GM19351 (cell line): Measurements from ENCODE around the gene GPR55.
"Not testable (repeated sequence)": the region's sequence is repeated elsewhere in the genome, so short reads cannot be mapped to it uniquely, and the experiment has no call there.

Experiments used
- ATAC-seq: cut with Tn5 transposase; IDR thresholded peaks from one replicate; pipeline ENCODE4 v1.9.1; 2021; ENCODE audit warnings: mild to moderate bottlenecking, moderate library complexity; ENCODE audit not compliant: unreplicated experiment

The GPR55 gene

GRCh38 chr2:230951396-230951795 lies 26.4 kb upstream of the GPR55 start:
- ATAC-seq, result no peak

DNA sequence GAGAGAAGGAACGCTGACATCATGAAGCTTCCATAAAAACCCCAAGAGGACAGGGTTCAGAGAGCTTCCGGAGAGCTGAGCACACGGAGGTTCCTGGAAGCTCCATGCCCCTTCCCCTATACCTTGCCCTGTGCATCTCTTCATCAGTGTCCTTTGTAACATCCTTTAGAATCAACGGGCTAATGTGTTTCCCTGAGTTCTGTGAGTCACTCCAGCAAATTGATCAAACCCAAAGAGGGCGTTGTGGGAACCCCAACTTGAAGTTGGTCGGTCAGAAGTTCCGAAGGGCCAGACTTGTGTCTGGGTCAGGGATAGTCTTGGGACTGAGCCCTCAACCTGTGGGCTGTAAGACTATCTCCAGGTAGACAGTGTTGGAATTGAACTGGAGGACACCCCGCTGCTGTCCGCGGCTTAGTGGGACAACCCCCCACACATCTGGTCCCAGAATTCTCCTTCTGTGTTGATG lies 25.9 kb upstream of the GPR55 start:
- ATAC-seq, result no peak

GRCh38 chr2:230949966-230950873 lies 25.2 kb upstream of the GPR55 start:
- peak; percentile 75 for ATAC-seq

DNA sequence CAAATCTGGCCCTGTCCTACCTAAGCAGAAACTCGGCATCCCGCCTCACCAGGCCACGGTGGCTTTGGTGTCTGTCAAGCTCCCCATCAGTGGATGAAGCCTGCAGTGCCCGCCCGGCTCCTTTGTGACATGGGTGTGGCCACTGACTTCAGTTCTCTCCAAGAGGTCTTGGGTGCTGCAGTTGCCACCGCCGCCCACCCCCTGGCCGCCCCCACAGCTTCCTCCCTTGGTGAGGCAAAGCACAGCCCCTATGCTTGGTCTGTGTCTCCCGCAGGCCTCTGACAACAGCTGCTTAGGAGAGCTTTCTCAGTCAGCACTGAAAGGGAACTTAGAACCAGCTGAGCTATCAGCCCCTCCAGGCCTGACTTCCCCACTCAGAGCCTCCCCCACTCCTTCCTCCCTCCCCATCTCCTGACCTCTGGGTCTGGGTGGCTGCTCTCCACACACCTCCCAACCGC lies 22.9 kb upstream of the GPR55 start:
- ATAC-seq, result peak; percentile 29

DNA sequence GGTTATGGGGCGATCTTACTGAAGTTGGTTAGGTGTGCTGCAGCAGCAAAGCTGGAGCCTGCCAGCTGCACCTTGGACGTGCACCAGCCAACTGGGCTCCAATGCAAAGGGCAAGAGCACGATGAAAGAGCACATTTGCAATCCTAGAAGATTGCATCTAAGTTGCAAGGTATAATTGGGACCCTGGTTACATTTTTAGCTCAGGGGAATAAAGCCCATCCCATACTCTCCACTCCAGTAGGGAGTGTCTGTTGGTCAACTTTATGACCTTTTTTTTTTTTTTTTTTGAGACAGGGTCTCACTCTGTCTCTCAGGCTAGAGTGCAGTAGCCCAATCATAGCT lies 22.2 kb upstream of the GPR55 start:
- no peak for ATAC-seq

DNA sequence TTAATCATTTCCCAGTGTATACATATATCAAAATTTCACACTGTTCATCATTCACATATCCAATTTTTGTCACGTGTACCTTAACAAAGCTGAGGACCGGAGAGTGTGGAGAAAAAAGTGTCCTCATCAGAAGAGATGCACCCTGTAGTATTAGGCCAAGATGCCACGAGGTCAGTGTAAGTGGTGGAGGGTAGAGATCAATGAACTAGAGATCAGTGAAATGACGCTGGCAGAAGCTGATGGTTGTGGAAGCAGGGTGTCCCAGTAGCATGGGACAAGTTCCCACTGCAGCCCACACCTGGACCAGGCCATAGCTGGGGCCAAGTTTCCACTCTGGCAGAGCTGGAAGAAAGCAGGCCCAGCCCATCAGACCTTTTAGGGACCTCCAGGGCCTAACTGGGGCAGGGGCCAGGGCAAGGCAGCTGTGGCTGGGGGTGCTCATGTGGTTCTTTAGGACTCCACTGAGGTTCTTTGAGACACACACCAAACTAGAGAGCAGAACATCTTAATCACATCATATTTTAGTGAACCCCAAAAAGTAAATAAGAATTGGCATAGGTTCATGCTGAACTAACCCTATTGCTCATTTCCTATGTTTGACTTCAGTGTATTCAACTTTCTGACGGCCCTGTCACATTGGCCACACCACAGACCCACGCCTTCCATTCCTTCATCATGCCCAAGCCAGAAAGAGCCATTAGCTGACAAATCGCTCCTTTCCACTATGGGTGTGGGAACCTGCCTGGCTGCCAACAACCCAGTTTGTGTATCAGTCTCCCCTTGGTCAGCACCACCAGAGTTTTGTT lies 21.6 kb upstream of the GPR55 start:
- no peak for ATAC-seq

GRCh38 chr2:230944757-230945372 lies 19.8 kb upstream of the GPR55 start:
- no peak for ATAC-seq

DNA sequence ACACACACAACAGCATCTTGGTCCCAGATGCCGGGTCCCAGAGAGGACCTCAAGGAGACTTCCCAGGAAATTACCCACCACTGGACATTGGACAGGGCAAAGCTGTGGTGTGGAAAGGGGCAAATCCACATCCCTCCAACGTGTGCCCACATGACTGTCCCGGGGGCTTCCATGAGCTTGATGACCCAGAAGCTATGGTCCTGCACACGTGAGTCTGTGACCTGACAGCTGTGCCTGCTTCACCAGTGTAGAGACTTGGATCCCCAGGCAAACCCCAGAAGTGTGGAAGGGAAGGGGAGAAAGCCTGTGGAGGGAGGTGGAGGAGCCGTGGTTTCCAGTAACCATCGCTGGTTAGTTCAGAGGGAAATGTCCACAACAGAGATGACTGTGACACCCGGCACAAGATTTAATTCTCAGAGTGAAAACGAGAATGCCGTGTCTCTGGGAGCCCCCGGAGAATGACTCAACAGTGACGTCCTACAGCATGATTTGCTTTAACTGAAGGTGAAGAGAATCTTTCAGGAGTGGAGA lies 19.1 kb upstream of the GPR55 start:
- peak; percentile 52 for ATAC-seq

DNA sequence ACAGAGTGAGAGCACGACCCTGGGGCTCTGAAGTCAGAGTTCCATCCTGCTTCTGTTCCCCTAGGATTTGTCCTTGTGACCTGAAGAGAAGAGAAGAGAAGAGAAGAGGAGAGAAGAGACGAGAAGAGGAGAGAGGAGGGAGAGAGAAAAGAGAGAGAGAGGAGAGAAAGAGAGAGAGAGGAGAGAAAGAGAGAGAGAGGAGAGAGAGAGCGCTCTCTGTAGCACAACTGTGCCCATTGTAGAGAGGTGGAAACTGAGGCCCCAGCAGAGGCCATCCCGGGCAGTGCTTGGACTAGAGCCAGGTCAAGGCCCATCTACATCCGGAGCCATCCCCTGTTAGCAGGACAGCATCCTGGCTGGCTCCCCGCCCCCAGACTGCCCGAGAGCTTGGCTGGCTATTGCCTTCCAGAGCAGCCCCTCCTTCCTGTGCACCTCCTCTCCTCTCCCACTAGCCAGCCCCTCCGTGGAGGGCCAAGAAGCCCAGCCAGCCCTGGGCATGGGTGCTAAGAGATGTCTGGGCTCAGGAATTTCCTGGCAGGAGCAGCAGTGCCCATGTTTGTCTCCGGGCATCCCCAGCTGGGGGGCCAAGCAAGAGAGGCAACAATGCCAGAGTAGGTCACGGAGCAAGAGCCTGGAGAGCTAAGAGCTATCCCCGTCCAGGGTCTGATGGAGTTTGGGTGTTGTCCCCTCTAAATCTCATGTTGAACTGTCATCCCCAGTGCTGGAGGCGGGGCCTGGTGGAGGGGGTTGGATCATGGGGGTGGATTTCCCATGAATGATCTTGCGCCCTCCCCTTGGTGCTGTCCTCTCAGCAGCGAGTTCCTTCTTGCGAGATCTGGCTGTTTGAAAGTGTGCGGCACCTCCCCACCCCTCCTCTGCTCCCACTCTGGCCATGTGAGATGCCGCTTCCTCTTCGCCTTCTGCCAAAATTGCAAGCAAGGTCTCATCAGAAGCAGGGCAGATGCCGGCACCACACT lies 18.2 kb upstream of the GPR55 start:
- peak; percentile 71 for ATAC-seq

- ATAC-seq, result no peak
Measured at GRCh38 chr2:230942371-230942770, 17.3 kb upstream of the GPR55 start.

GRCh38 chr2:230941202-230942180 lies 16.4 kb upstream of the GPR55 start:
- ATAC-seq, result no peak

DNA sequence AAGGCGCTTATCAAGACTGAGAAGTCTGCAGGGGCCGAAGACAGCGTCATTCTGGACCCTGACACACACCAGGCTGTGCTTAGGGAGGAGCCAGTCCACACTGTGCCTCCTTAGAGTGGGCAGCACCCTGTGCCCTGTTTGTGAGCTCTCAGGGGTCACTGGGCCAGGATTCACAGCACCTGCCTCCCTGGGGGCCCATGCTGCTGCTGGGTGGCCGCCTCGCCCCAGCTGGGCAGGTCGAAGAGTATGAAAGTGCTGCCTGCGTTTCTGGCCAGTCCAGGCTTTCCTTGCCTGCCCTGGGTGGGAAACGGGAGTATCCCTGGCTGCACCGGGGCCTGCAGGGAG lies 15.4 kb upstream of the GPR55 start:
- ATAC-seq, result no peak

- no peak for ATAC-seq
Measured at GRCh38 chr2:230939691-230940470, 14.8 kb upstream of the GPR55 start.

GRCh38 chr2:230939066-230939591 lies 14.1 kb upstream of the GPR55 start:
- ATAC-seq, result no peak

DNA sequence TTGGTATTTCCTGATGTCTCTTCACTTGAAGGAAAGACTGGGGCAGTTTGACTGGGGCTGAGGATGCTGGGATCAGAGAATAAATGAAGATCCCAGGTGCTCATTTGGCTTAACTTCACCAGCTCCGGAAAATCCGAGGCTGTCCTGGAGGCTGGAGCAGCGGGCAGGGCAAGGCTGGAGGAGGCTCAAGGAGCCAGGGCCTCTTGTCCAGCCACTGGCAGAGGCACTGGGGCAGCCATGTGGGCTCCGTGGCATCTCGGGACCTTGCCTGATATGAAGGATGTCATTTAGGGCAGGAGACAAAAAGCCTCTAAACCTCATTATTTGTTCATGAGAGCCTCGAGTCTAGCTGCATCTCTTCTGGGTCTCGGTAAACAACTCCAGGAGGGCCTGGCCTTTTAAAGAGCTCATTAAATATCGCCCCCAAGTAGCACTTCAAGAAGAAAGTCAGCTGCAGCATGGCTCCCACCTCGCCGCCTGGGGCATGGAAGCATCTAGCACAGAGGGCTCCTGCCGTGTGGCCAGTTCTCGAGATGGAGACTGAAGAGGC lies 13.5 kb upstream of the GPR55 start:
- no peak for ATAC-seq

DNA sequence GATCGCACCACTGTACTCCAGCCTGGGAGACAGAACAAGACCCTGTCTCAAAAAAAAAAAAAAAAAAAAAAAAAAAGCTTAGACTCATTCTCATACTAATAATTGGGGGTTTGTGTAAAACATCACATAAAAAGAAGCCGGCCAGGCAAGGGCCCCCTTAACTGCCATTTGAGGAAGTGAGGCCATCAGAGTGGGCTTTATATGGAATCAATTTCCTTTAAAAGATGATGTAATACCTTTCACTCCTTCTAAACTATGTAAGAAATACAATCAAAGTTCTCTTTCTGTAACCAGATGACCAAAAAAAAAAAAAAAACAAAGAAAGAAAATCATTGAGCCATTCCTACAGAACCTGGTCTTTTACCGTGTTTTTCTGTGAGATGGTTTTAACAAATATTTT lies 13.1 kb upstream of the GPR55 start:
- no peak for ATAC-seq

- no peak for ATAC-seq
Measured at GRCh38 chr2:230937362-230937761, 12.3 kb upstream of the GPR55 start.

DNA sequence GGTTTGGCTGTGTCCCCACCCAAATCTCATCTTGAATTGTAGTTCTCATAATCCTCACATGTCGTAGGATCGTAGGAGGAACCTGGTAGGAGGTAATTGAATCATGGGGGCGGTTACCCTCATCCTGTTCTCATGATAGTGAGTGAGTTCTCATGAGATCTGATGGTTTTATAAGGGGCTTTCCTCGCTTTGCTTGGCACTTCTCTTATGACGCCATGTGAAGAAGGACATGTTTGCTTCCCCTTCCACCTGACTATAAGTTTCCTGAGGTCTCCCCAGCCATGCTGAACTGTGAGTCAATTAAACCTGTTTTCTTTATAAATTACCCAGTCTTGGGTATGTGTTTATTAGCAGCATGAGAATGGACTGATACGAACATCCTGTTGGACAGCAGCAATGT lies 11.2 kb upstream of the GPR55 start:
- ATAC-seq, result not testable (repeated sequence)
